Muscle layer of duodenum (tissue), 2 donors: ENCODE results near the gene GPR89A.
"Not testable (repeated sequence)": the region's sequence is repeated elsewhere in the genome, so short reads cannot be mapped to it uniquely, and the experiment has no call there.

Experiments used
- H3K27ac ChIP-seq: one replicate; pipeline ENCODE4 v1.7.0; 2013; ENCODE audit warnings: mild to moderate bottlenecking, low read length
- H3K27me3 ChIP-seq: one replicate; pipeline ENCODE4 v1.7.0; 2013; ENCODE audit warnings: low read depth, mild to moderate bottlenecking, control low read depth, low read length
- H3K36me3 ChIP-seq, 2 donors: one replicate each; pipeline ENCODE4 v1.7.0; 2013; ENCODE audit warnings: low read length in 2 of 2, control low read depth in 1 of 2, mild to moderate bottlenecking in 1 of 2; ENCODE audit not compliant: insufficient read depth in 2 of 2, control insufficient read depth in 1 of 2
- H3K4me1 ChIP-seq, 2 donors: one replicate each; pipeline ENCODE4 v1.7.0; 2013; ENCODE audit warnings: low read length in 2 of 2, mild to moderate bottlenecking in 2 of 2, control low read depth in 1 of 2, moderate library complexity in 1 of 2; ENCODE audit not compliant: insufficient read depth in 2 of 2, control insufficient read depth in 1 of 2
- H3K4me3 ChIP-seq, 2 donors: one replicate each; pipeline ENCODE4 v1.7.0; 2013; ENCODE audit warnings: low read length in 2 of 2, low read depth in 1 of 2, mild to moderate bottlenecking in 1 of 2
- H3K9me3 ChIP-seq, 2 donors: one replicate each; pipeline ENCODE4 v1.7.0; 2013; ENCODE audit warnings: low read length in 2 of 2, control low read depth in 1 of 2, mild to moderate bottlenecking in 1 of 2; ENCODE audit not compliant: control insufficient read depth in 1 of 2
- donor health status: healthy.

The GPR89A gene

GRCh38 chr1:145706086-145706664 is 98.4 kb downstream of the GPR89A start:
- H3K36me3 ChIP-seq = no peaks in the 10 kb centered on the region
- peaks cover 0 to 4% of the 10 kb centered on the region in 2 donors for H3K4me1 ChIP-seq
- H3K27ac ChIP-seq = no peak overlapping the region

GRCh38 chr1:145707183-145707867 is 99.5 kb downstream of the GPR89A start, which contains the start of gene PDZK1:
Gene PDZK1 (minus strand): TSS chr1:145707368. CDS start chr1:145688021, 19,347 bp downstream.
- Histone ChIP-seq H3K36me3 (no peaks in the 10 kb centered on the region), H3K27me3 (no peaks in the 10 kb centered on the region), H3K4me1 (peaks cover 0 to 6% of the 10 kb centered on the region in 2 donors), H3K9me3 (no peaks in the 10 kb centered on the region), H3K27ac (no peak within 1 kb of the TSS), H3K4me3 (no peak within 1 kb of the TSS)

More at GRCh38 chr1:145706086-145706664, 98.4 kb downstream of the GPR89A start:
- H3K27me3 ChIP-seq = no peaks in the 10 kb centered on the region
- H3K9me3 ChIP-seq = no peaks in the 10 kb centered on the region
- H3K4me3 ChIP-seq = no peak overlapping the region

- Histone ChIP-seq H3K9me3 (no peaks in the 10 kb centered on the region), H3K27ac (no peak overlapping the region), H3K36me3 (no peaks in the 10 kb centered on the region), H3K27me3 (no peaks in the 10 kb centered on the region), H3K4me3 (no peak overlapping the region), H3K4me1 (peaks cover 0 to 6% of the 10 kb centered on the region in 2 donors)
These were observed 100.3 kb downstream of the GPR89A start for GRCh38 chr1:145708063-145708462.

GRCh38 chr1:145710291-145711027 is 102.7 kb downstream of the GPR89A start:
- H3K27ac ChIP-seq = no peak overlapping the region
- no peaks in the 10 kb centered on the region for H3K27me3 ChIP-seq
- peaks cover 0 to 6% of the 10 kb centered on the region in 2 donors for H3K4me1 ChIP-seq
- no peaks in the 10 kb centered on the region for H3K36me3 ChIP-seq
- H3K4me3 ChIP-seq = no peak overlapping the region
- no peaks in the 10 kb centered on the region for H3K9me3 ChIP-seq

GRCh38 chr1:145711213-145711651 is 103.4 kb downstream of the GPR89A start:
- H3K27me3 ChIP-seq = no peaks in the 10 kb centered on the region
- H3K9me3 ChIP-seq = no peaks in the 10 kb centered on the region
- H3K4me3 ChIP-seq = no peak overlapping the region
- H3K27ac ChIP-seq = no peak overlapping the region
- H3K4me1 ChIP-seq = peaks cover 0 to 6% of the 10 kb centered on the region in 2 donors
- no peaks in the 10 kb centered on the region for H3K36me3 ChIP-seq

- Histone ChIP-seq H3K4me3 (no peak overlapping the region), H3K4me1 (peaks cover 0 to 6% of the 10 kb centered on the region in 2 donors), H3K27ac (no peak overlapping the region), H3K36me3 (no peaks in the 10 kb centered on the region), H3K9me3 (no peaks in the 10 kb centered on the region), H3K27me3 (no peaks in the 10 kb centered on the region)
These were observed 106.8 kb downstream of the GPR89A start for GRCh38 chr1:145714524-145715111.

GRCh38 chr1:145716641-145717345 is 109.0 kb downstream of the GPR89A start:
- H3K27me3 ChIP-seq = peaks cover 6% of the 10 kb centered on the region
- no peak overlapping the region for H3K27ac ChIP-seq
- H3K4me1 ChIP-seq = peaks cover 0 to 13% of the 10 kb centered on the region in 2 donors
- H3K4me3 ChIP-seq = no peak overlapping the region
- no peaks in the 10 kb centered on the region for H3K36me3 ChIP-seq
- no peaks in the 10 kb centered on the region for H3K9me3 ChIP-seq

- Histone ChIP-seq H3K27me3 (peaks cover 6% of the 10 kb centered on the region), H3K9me3 (no peaks in the 10 kb centered on the region), H3K4me3 (no peak overlapping the region), H3K36me3 (no peaks in the 10 kb centered on the region), H3K27ac (no peak overlapping the region), H3K4me1 (peaks cover 0 to 13% of the 10 kb centered on the region in 2 donors)
These were observed 110.0 kb downstream of the GPR89A start for GRCh38 chr1:145717833-145718232.

GRCh38 chr1:145718465-145718864 is 110.7 kb downstream of the GPR89A start:
- H3K27ac ChIP-seq, H3K9me3 ChIP-seq, H3K27me3 ChIP-seq, H3K4me3 ChIP-seq, H3K36me3 ChIP-seq: not testable (repeated sequence)
- peaks cover 0 to 13% of the 10 kb centered on the region in 2 donors for H3K4me1 ChIP-seq

- Histone ChIP-seq H3K4me1 (peaks cover 0 to 13% of the 10 kb centered on the region in 2 donors), H3K36me3 (no peaks in the 10 kb centered on the region), H3K27ac (no peak within 1 kb of the TSS), H3K27me3 (peaks cover 6% of the 10 kb centered on the region), H3K9me3 (no peaks in the 10 kb centered on the region), H3K4me3 (no peak within 1 kb of the TSS)
These were observed 111.7 kb downstream of the GPR89A start, which contains the start of gene CD160 for GRCh38 chr1:145719230-145720079. Gene CD160 (plus strand): TSS chr1:145719499. CDS start chr1:145728328, 8,829 bp downstream.
